AG04450 (cell line): ENCODE data around the gene MARCHF9. TPM values are rescaled to one million over a fixed set of nuclear protein-coding genes. Genes with fewer than 3 reads are reported as not detected.

Source experiments
- CTCF ChIA-PET: fragments of 300-600, 350-600 bp; formaldehyde crosslinking; extraction: SDS; loops from one replicate; lab custom pipeline; 2022; ENCODE audit warnings: antibody characterized with exemption, inconsistent platforms; lab: Charles Lee
- POLR2A ChIA-PET: fragments of 350-600 bp; formaldehyde crosslinking; extraction: SDS; loops from one replicate; lab custom pipeline; 2021; ENCODE audit warnings: antibody characterized with exemption, inconsistent platforms; lab: Yijun Ruan, JAX
- DNase-seq: peaks from one replicate; pipeline ENCODE4 v3.0.0-alpha.2; 2011; ENCODE audit warnings: low read depth, low spot score
- H3K27ac ChIP-seq: one replicate; pipeline ENCODE4 v1.5.1; 2012; ENCODE audit warnings: low read depth, low read length, control low read depth
- H3K27me3 ChIP-seq: one replicate; pipeline ENCODE4 v1.6.0; 2012; ENCODE audit warnings: low read length; ENCODE audit not compliant: control insufficient read depth, insufficient read depth
- H3K4me3 ChIP-seq: 2 replicates; pipeline ENCODE4 v1.5.1; 2011; ENCODE audit warnings: mild to moderate bottlenecking, low read depth, low read length, control low read depth
- H3K9me3 ChIP-seq: 2 replicates; pipeline ENCODE4 v1.5.1; 2012; ENCODE audit warnings: low read length; ENCODE audit not compliant: control insufficient read depth, insufficient read depth
- CTCF ChIP-seq: IDR thresholded peaks from 2 replicates; pipeline ENCODE4 v1.5.1; 2011; ENCODE audit warnings: low read depth, low read length, control low read depth, inconsistent platforms
- polyA minus RNA-seq: library from RNA; depleted of rRNA, polyadenylated mRNA; stranded (reverse); fragments of >200 nt; gene quantifications from 2 replicates; pipeline ENCODE4 v1.2.3, GENCODE V29; 2011; rRNA and poly(A)+ RNA removed
- polyA plus RNA-seq: library from polyadenylated mRNA; depleted of rRNA; stranded (reverse); fragments of >200 nt; gene quantifications from 2 replicates; pipeline ENCODE4 v1.2.3, GENCODE V29; 2011; rRNA removed

MARCHF9 gene, protein sequence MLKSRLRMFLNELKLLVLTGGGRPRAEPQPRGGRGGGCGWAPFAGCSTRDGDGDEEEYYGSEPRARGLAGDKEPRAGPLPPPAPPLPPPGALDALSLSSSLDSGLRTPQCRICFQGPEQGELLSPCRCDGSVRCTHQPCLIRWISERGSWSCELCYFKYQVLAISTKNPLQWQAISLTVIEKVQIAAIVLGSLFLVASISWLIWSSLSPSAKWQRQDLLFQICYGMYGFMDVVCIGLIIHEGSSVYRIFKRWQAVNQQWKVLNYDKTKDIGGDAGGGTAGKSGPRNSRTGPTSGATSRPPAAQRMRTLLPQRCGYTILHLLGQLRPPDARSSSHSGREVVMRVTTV
- 3.6 and 3.7 TPM in 2 replicates for polyA plus RNA-seq
- polyA minus RNA-seq: 3.7 and 5.2 TPM in 2 replicates

- Histone ChIP-seq H3K4me3 (peak within 1 kb of the TSS; percentile 61), H3K9me3 (no peaks in the 10 kb centered on the region; the same call in 1 of the 2 replicates), H3K27ac (no peak within 1 kb of the TSS), H3K27me3 (peaks cover 15% of the 10 kb centered on the region)
- ChIA-PET CTCF (no interaction called here), POLR2A (interaction anchor here (0.6 to 1.0 kb wide), 2 partner anchors 18 to 172 kb away, joined by 3 read pairs; partner anchors contain the start of gene EEF1AKMT3)
- no peak for TF ChIP-seq CTCF
- no peak for DNase-seq
Measured at GRCh38 chr12:57754411-57755193, at the start of gene MARCHF9. Gene MARCHF9, plus strand, starts transcription at chr12:57755103. Its CDS starts 426 bp downstream, at chr12:57755529.

- no peaks in the 10 kb centered on the region for H3K27me3 ChIP-seq
- no peaks in the 10 kb centered on the region for H3K9me3 ChIP-seq
- no peak for TF ChIP-seq CTCF
- CTCF ChIA-PET: no interaction called here
- no peak overlapping the region for H3K4me3 ChIP-seq
- no peak for DNase-seq
- no peak overlapping the region for H3K27ac ChIP-seq
- POLR2A ChIA-PET: no interaction called here
Measured at GRCh38 chr12:57707250-57707649, 47.7 kb upstream of the MARCHF9 start.

DNA sequence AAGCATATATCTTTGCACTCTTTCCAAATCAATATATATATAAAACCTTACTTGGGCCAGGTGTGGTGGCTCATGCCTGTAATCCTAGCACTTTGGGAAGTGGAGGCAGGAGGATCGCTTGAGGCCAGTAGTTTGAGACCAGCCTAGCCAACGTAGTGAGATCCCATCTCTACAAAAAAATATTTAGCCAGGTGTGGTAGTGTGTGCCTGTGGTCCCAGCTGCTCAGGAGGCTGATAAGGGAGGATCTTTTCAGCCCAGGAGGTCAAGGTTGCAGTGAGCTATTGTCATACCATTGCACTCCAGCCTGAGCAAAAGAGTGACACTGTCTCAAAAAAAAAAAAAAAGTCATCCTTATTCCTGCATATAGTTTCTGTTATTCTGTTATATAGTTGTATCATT is 46.6 kb upstream of the MARCHF9 start:
- H3K4me3 ChIP-seq: no peak overlapping the region
- POLR2A ChIA-PET: no interaction called here
- H3K9me3 ChIP-seq: no peaks in the 10 kb centered on the region
- TF ChIP-seq CTCF: no peak
- no peak for DNase-seq
- H3K27me3 ChIP-seq: no peaks in the 10 kb centered on the region
- CTCF ChIA-PET: interaction anchor here (0.5 kb wide), 1 partner anchor 347 kb away, joined by 5 read pairs; no protein-coding TSS in a partner anchor
- no peak overlapping the region for H3K27ac ChIP-seq

GRCh38 chr12:57712701-57713100 is 42.2 kb upstream of the MARCHF9 start:
- TF ChIP-seq CTCF: no peak
- Histone ChIP-seq H3K9me3 (no peaks in the 10 kb centered on the region), H3K27me3 (no peaks in the 10 kb centered on the region), H3K4me3 (no peak overlapping the region), H3K27ac (no peak overlapping the region)
- CTCF ChIA-PET: interaction anchor here (2.7 kb wide), 1 partner anchor 14 kb away, joined by 15 read pairs; no protein-coding TSS in a partner anchor
- DNase-seq: no peak
- POLR2A ChIA-PET: no interaction called here
